ENCODE measurements around the gene CORO2B. TPM values are rescaled to one million over a fixed set of nuclear protein-coding genes. Genes with fewer than 3 reads are reported as not detected.

CORO2B gene
- total and polyA plus RNA-seq, 2 of the 4 experiments (the other 2 are of a cell fraction), result 9.3 to 39.3 TPM

DNA sequence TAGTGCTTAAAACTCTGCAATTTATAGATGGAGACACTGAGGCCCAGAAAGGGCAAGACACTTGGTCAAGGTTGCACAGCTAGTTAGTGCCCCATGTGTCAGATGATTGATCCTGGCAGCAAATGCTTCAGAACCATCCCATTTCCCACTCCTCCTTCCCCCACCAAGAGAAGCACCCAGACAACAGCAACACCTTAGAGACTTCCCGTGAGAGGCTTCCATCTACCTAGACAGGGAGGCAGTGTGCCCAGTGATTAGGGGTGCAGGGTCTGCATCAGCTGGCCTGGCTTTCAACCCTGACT lies 77.6 kb downstream of the CORO2B start:
- H3K9me3 ChIP-seq (ENCODE audit: control insufficient read depth, insufficient read depth, low read length), result no peaks in the 10 kb centered on the region
- intact Hi-C loops (cut with micrococcal nuclease), result no loop called here
- H3K18ac ChIP-seq (ENCODE audit: low read depth, low read length), result no peak overlapping the region
- H3K23ac ChIP-seq (ENCODE audit: low read depth, low read length), result no peak overlapping the region
- no peak overlapping the region for H2BK15ac ChIP-seq (ENCODE audit: low read depth, low read length)
- ChIA-PET POLR2A (ENCODE audit: unreplicated experiment) (no interaction called here), CTCF (no interaction called here)
- in situ Hi-C loops (cut with MboI; ENCODE audit: low sequenced_read_pairs), result no loop called here
- ATAC-seq (ENCODE audit: low read depth) (no peak), DNase-seq (no peak)
- dilution Hi-C loops (cut with HindIII; ENCODE audit: low sequenced_read_pairs, unreplicated experiment), result no loop called here
- H3K4me1 ChIP-seq (ENCODE audit: control insufficient read depth, insufficient read depth, low read length), result peaks cover 2% of the 10 kb centered on the region; the same call in 1 of the 2 replicates
- no CpG with 5 or more reads among the region's 1 CpG for WGBS, 2 experiments (ENCODE audit: extremely low coverage in 2 of 2, insufficient read length in 1 of 2)
- H2AFZ ChIP-seq (replicated peaks; ENCODE audit: low read length, poor library complexity), result no peak overlapping the region
- no peaks in the 10 kb centered on the region for H3K79me1 ChIP-seq (ENCODE audit: low read depth in 1 of 2, low read length in 2 of 2)
- H2BK120ac ChIP-seq (ENCODE audit: low read depth, low read length), result no peak overlapping the region
- H3K4me3 ChIP-seq (ENCODE audit: insufficient read depth, low read depth, low read length), result no peak overlapping the region
- no peak overlapping the region for H4K5ac ChIP-seq (ENCODE audit: low read depth, low read length)
- no peaks in the 10 kb centered on the region for H3K27me3 ChIP-seq (ENCODE audit: control insufficient read depth, insufficient read depth, low read length)
- H3K56ac ChIP-seq (ENCODE audit: extremely low read depth, insufficient read depth, low read length), result no peak overlapping the region
- no peak overlapping the region for H2BK5ac ChIP-seq (ENCODE audit: low read depth, low read length, poor library complexity, severe bottlenecking)
- H4K8ac ChIP-seq (ENCODE audit: low read depth in 2 of 2, low read length in 2 of 2), result no peak overlapping the region
- no peak overlapping the region for H3K4me2 ChIP-seq (ENCODE audit: low read depth, low read length)
- TF ChIP-seq CHD1 (IDR thresholded peaks at IDR 0.05; ENCODE audit: low read depth, low read length) (no peak), RAD21 (IDR thresholded peaks at IDR 0.05; ENCODE audit: low read length) (no peak), MAFK (IDR thresholded peaks at IDR 0.05; ENCODE audit: low read depth, low read length) (no peak), SMC3 (IDR thresholded peaks at IDR 0.05; ENCODE audit: low read depth, low read length) (no peak), RFX5 (IDR thresholded peaks at IDR 0.05; ENCODE audit: low read depth, low read length) (no peak), RCOR1 (IDR thresholded peaks at IDR 0.05; ENCODE audit: insufficient replicate concordance, low read length) (no peak), CEBPB (IDR thresholded peaks at IDR 0.05; ENCODE audit: low read depth, low read length) (no peak), BHLHE40 (IDR thresholded peaks at IDR 0.05; ENCODE audit: low read depth, low read length) (no peak), FOS (IDR thresholded peaks at IDR 0.05; ENCODE audit: low read depth, low read length) (no peak), MAZ (IDR thresholded peaks at IDR 0.05; ENCODE audit: borderline replicate concordance, low read depth, low read length) (no peak), POLR2A (IDR thresholded peaks at IDR 0.05; ENCODE audit: low read depth, low read length) (no peak), NFE2L2 (IDR thresholded peaks at IDR 0.05; ENCODE audit: low read depth, low read length) (no peak), MXI1 (IDR thresholded peaks at IDR 0.05; ENCODE audit: borderline replicate concordance, low read depth, low read length) (no peak)
- TF ChIP-seq, protein P1, sequence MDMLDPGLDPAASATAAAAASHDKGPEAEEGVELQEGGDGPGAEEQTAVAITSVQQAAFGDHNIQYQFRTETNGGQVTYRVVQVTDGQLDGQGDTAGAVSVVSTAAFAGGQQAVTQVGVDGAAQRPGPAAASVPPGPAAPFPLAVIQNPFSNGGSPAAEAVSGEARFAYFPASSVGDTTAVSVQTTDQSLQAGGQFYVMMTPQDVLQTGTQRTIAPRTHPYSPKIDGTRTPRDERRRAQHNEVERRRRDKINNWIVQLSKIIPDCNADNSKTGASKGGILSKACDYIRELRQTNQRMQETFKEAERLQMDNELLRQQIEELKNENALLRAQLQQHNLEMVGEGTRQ (IDR thresholded peaks at IDR 0.05; ENCODE audit: low read depth, low read length), result no peak
- TF ChIP-seq, protein P2, sequence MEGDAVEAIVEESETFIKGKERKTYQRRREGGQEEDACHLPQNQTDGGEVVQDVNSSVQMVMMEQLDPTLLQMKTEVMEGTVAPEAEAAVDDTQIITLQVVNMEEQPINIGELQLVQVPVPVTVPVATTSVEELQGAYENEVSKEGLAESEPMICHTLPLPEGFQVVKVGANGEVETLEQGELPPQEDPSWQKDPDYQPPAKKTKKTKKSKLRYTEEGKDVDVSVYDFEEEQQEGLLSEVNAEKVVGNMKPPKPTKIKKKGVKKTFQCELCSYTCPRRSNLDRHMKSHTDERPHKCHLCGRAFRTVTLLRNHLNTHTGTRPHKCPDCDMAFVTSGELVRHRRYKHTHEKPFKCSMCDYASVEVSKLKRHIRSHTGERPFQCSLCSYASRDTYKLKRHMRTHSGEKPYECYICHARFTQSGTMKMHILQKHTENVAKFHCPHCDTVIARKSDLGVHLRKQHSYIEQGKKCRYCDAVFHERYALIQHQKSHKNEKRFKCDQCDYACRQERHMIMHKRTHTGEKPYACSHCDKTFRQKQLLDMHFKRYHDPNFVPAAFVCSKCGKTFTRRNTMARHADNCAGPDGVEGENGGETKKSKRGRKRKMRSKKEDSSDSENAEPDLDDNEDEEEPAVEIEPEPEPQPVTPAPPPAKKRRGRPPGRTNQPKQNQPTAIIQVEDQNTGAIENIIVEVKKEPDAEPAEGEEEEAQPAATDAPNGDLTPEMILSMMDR (conservative IDR thresholded peaks at IDR 0.05; ENCODE audit: low read depth, low read length), result no peak
- TF ChIP-seq, protein P3, sequence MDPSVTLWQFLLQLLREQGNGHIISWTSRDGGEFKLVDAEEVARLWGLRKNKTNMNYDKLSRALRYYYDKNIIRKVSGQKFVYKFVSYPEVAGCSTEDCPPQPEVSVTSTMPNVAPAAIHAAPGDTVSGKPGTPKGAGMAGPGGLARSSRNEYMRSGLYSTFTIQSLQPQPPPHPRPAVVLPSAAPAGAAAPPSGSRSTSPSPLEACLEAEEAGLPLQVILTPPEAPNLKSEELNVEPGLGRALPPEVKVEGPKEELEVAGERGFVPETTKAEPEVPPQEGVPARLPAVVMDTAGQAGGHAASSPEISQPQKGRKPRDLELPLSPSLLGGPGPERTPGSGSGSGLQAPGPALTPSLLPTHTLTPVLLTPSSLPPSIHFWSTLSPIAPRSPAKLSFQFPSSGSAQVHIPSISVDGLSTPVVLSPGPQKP (IDR thresholded peaks at IDR 0.05; ENCODE audit: borderline replicate concordance, low read depth, low read length), result no peak
- H2AK5ac ChIP-seq (ENCODE audit: low read depth, low read length), result no peak overlapping the region
- H3K4ac ChIP-seq (ENCODE audit: low read depth, low read length), result no peak overlapping the region
- no peaks in the 10 kb centered on the region; the same call in 1 of the 2 replicates for H3K36me3 ChIP-seq (ENCODE audit: control insufficient read depth, insufficient read depth, low read length)
- H3K9ac ChIP-seq (ENCODE audit: low read depth, low read length), result no peak overlapping the region
- no peak overlapping the region for H3K14ac ChIP-seq (replicated peaks; ENCODE audit: low read depth, low read length)
- BruUV-seq (replicated peaks), result no TSS peak
- H3K9me1 ChIP-seq (ENCODE audit: insufficient read depth, low read length), result peaks cover 8% of the 10 kb centered on the region; the same call in 1 of the 2 replicates
- H3K27ac ChIP-seq (ENCODE audit: insufficient read depth, low read length), result no peak overlapping the region
- no peak overlapping the region for H2BK20ac ChIP-seq (ENCODE audit: low read depth, low read length)
- H4K20me1 ChIP-seq (ENCODE audit: insufficient read depth, low read length), result no peaks in the 10 kb centered on the region; the same call in 1 of the 2 replicates
- no peak overlapping the region for H4K91ac ChIP-seq (ENCODE audit: insufficient read depth, low read depth, low read length)
- H2AK9ac ChIP-seq (replicated peaks; ENCODE audit: low read depth, low read length, poor library complexity), result peak overlapping the region; percentile 69
